ENCODE data around the gene GRAMD4. TPM values are rescaled to one million over a fixed set of nuclear protein-coding genes. Genes with fewer than 3 reads are reported as not detected.

Gene GRAMD4
- polyA plus RNA-seq, 1 of the 3 experiments (the other 2 are of a cell fraction) = 15.5 TPM

DNA sequence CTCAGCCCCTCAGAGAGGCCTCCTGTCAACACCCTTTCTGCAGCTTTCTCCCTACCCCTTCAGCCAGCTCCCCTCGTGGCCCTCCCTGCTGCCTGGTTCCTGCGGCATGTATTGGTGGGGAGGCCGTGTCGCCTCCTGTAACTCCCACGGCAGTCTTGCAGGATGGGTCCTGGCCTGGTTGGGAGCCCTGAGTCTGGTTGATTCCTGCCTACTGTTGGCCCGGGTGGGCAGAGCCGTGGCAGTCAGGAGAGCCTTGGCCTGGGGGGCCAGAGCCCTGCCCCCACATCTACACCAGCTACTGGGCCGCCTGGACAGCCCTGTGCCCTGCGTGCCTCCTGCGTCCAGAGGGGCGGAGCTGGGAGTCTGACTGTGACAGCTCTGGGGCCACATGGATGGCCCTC, 30.3 kb upstream of the GRAMD4 start:
- no peak for DNase-seq
- Histone ChIP-seq H3F3A (replicated peaks; ENCODE audit: insufficient read depth) (no peaks in the 10 kb centered on the region), H3K27me3 (ENCODE audit: insufficient read depth) (no peaks in the 10 kb centered on the region), H3K27ac (ENCODE audit: low read depth in 2 of 2, low read length in 1 of 2) (no peak overlapping the region), H3K79me2 (ENCODE audit: insufficient read depth) (no peaks in the 10 kb centered on the region), H3K9ac (no peak overlapping the region), H3K9me3 (no peaks in the 10 kb centered on the region), H4K20me1 (ENCODE audit: insufficient read depth) (no peaks in the 10 kb centered on the region), H3K4me3 (ENCODE audit: low read depth in 2 of 2, low read length in 1 of 2) (no peak overlapping the region), H3K9me2 (no peaks in the 10 kb centered on the region), H3K36me3 (replicated peaks in 1 of 2; ENCODE audit: control insufficient read depth in 1 of 2, insufficient read depth in 2 of 2, low read length in 1 of 2) (no peaks in the 10 kb centered on the region), H3K4me2 (no peak overlapping the region), H2AFZ (ENCODE audit: low read depth) (no peak overlapping the region), H3K4me1 (ENCODE audit: control insufficient read depth in 1 of 2, insufficient read depth in 2 of 2, low read depth in 1 of 2, low read length in 1 of 2) (peaks cover 0 to 48% of the 10 kb centered on the region in 2 experiments; a peak in 1 of 4 replicates)
- POLR2A ChIA-PET = no interaction called here
- TF ChIP-seq SIN3A (IDR thresholded peaks at IDR 0.05; ENCODE audit: borderline replicate concordance, low read depth, low read length) (no peak), CTCF (IDR thresholded peaks at IDR 0.05) (no peak), NRF1 (IDR thresholded peaks at IDR 0.05; ENCODE audit: low read depth, low read length) (no peak), TAF1 (IDR thresholded peaks at IDR 0.05; ENCODE audit: borderline replicate concordance, low read depth, low read length) (no peak)
- CTCF ChIA-PET = interaction anchor here (1.1 to 1.2 kb wide), 2 partner anchors 70 to 169 kb away, joined by 3 to 4 read pairs; no protein-coding TSS in a partner anchor
- WGBS (ENCODE audit: low lambda C conversion rate) = 100% methylated on average over 1 of the region's 11 CpGs

GRCh38 chr22:46590334-46590733, 29.9 kb upstream of the GRAMD4 start:
- Histone ChIP-seq H3K4me2 (no peak overlapping the region), H3K4me3 (ENCODE audit: low read depth in 2 of 2, low read length in 1 of 2) (no peak overlapping the region), H3K79me2 (ENCODE audit: insufficient read depth) (no peaks in the 10 kb centered on the region), H3F3A (replicated peaks; ENCODE audit: insufficient read depth) (no peaks in the 10 kb centered on the region), H3K4me1 (ENCODE audit: control insufficient read depth in 1 of 2, insufficient read depth in 2 of 2, low read depth in 1 of 2, low read length in 1 of 2) (peaks cover 0 to 53% of the 10 kb centered on the region in 2 experiments; a peak in 1 of 4 replicates), H3K27ac (ENCODE audit: low read depth in 2 of 2, low read length in 1 of 2) (no peak overlapping the region), H3K9ac (no peak overlapping the region), H2AFZ (ENCODE audit: low read depth) (no peak overlapping the region), H3K9me2 (no peaks in the 10 kb centered on the region), H4K20me1 (ENCODE audit: insufficient read depth) (no peaks in the 10 kb centered on the region), H3K27me3 (ENCODE audit: insufficient read depth) (no peaks in the 10 kb centered on the region), H3K36me3 (replicated peaks in 1 of 2; ENCODE audit: control insufficient read depth in 1 of 2, insufficient read depth in 2 of 2, low read length in 1 of 2) (no peaks in the 10 kb centered on the region), H3K9me3 (no peaks in the 10 kb centered on the region)
- TF ChIP-seq FOSL2 (IDR thresholded peaks at IDR 0.05; ENCODE audit: borderline replicate concordance, low read depth) (no peak), RFX5 (IDR thresholded peaks at IDR 0.05; ENCODE audit: low read length) (no peak), MAX (IDR thresholded peaks at IDR 0.05; ENCODE audit: low read depth) (no peak), JUND (IDR thresholded peaks at IDR 0.05) (no peak), EP300 (IDR thresholded peaks at IDR 0.05; ENCODE audit: borderline replicate concordance in 1 of 2, low read depth in 1 of 2, low read length in 1 of 2) (no peak), GATA2 (CRISPR knock-in tag; IDR thresholded peaks at IDR 0.05) (no peak), EZH2phosphoT487 (IDR thresholded peaks at IDR 0.05; ENCODE audit: borderline replicate concordance, low read depth) (no peak), FOXM1 (IDR thresholded peaks at IDR 0.05; ENCODE audit: low read depth) (no peak), NFIC (IDR thresholded peaks at IDR 0.05; ENCODE audit: borderline replicate concordance) (no peak)
- TF ChIP-seq, protein P1, sequence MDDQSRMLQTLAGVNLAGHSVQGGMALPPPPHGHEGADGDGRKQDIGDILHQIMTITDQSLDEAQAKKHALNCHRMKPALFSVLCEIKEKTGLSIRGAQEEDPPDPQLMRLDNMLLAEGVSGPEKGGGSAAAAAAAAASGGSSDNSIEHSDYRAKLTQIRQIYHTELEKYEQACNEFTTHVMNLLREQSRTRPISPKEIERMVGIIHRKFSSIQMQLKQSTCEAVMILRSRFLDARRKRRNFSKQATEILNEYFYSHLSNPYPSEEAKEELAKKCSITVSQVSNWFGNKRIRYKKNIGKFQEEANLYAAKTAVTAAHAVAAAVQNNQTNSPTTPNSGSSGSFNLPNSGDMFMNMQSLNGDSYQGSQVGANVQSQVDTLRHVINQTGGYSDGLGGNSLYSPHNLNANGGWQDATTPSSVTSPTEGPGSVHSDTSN (IDR thresholded peaks at IDR 0.05) = no peak
- TF ChIP-seq, protein P2, sequence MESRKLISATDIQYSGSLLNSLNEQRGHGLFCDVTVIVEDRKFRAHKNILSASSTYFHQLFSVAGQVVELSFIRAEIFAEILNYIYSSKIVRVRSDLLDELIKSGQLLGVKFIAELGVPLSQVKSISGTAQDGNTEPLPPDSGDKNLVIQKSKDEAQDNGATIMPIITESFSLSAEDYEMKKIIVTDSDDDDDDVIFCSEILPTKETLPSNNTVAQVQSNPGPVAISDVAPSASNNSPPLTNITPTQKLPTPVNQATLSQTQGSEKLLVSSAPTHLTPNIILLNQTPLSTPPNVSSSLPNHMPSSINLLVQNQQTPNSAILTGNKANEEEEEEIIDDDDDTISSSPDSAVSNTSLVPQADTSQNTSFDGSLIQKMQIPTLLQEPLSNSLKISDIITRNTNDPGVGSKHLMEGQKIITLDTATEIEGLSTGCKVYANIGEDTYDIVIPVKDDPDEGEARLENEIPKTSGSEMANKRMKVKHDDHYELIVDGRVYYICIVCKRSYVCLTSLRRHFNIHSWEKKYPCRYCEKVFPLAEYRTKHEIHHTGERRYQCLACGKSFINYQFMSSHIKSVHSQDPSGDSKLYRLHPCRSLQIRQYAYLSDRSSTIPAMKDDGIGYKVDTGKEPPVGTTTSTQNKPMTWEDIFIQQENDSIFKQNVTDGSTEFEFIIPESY (IDR thresholded peaks at IDR 0.05; ENCODE audit: borderline replicate concordance, low read depth) = no peak
- ChIA-PET CTCF (interaction anchor here (1.2 to 2.6 kb wide), 3 partner anchors 27 to 169 kb away, joined by 4 to 8 read pairs (median 4); no protein-coding TSS in a partner anchor), POLR2A (no interaction called here)
- 99% methylated on average over 4 of the region's 11 CpGs for WGBS (ENCODE audit: low lambda C conversion rate)
- no peak for DNase-seq

Data from SK-N-SH (cell line).